ENCODE measurements around the gene ZNF383. TPM values are rescaled to one million over a fixed set of nuclear protein-coding genes. Genes with fewer than 3 reads are reported as not detected.

The ZNF383 gene
- total and polyA plus RNA-seq, 9 of the 15 experiments (the other 6 are each of a cell fraction or from before 2014, with no cell fraction given) = 2.0 to 8.2 (median 5.3) TPM

- TF ChIP-seq, protein P1, sequence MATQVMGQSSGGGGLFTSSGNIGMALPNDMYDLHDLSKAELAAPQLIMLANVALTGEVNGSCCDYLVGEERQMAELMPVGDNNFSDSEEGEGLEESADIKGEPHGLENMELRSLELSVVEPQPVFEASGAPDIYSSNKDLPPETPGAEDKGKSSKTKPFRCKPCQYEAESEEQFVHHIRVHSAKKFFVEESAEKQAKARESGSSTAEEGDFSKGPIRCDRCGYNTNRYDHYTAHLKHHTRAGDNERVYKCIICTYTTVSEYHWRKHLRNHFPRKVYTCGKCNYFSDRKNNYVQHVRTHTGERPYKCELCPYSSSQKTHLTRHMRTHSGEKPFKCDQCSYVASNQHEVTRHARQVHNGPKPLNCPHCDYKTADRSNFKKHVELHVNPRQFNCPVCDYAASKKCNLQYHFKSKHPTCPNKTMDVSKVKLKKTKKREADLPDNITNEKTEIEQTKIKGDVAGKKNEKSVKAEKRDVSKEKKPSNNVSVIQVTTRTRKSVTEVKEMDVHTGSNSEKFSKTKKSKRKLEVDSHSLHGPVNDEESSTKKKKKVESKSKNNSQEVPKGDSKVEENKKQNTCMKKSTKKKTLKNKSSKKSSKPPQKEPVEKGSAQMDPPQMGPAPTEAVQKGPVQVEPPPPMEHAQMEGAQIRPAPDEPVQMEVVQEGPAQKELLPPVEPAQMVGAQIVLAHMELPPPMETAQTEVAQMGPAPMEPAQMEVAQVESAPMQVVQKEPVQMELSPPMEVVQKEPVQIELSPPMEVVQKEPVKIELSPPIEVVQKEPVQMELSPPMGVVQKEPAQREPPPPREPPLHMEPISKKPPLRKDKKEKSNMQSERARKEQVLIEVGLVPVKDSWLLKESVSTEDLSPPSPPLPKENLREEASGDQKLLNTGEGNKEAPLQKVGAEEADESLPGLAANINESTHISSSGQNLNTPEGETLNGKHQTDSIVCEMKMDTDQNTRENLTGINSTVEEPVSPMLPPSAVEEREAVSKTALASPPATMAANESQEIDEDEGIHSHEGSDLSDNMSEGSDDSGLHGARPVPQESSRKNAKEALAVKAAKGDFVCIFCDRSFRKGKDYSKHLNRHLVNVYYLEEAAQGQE (IDR thresholded peaks at IDR 0.05; ENCODE audit: borderline replicate concordance) = no peak
- TF ChIP-seq, protein P1 (CRISPR knock-in tag; IDR thresholded peaks at IDR 0.05; ENCODE audit: low read depth) = no peak
- TF ChIP-seq, protein P2, sequence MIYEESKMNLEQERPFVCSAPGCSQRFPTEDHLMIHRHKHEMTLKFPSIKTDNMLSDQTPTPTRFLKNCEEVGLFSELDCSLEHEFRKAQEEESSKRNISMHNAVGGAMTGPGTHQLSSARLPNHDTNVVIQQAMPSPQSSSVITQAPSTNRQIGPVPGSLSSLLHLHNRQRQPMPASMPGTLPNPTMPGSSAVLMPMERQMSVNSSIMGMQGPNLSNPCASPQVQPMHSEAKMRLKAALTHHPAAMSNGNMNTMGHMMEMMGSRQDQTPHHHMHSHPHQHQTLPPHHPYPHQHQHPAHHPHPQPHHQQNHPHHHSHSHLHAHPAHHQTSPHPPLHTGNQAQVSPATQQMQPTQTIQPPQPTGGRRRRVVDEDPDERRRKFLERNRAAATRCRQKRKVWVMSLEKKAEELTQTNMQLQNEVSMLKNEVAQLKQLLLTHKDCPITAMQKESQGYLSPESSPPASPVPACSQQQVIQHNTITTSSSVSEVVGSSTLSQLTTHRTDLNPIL (CRISPR knock-in tag; IDR thresholded peaks at IDR 0.05) = no peak
- TF ChIP-seq RBM14 (IDR thresholded peaks at IDR 0.05; ENCODE audit: borderline replicate concordance, insufficient read depth, low read depth, low read length) (no peak), ZNF12 (CRISPR knock-in tag; IDR thresholded peaks at IDR 0.05) (no peak), KAT8 (IDR thresholded peaks at IDR 0.05; ENCODE audit: low read depth) (no peak), E2F1 (CRISPR knock-in tag; IDR thresholded peaks at IDR 0.05) (no peak), NONO (IDR thresholded peaks at IDR 0.05; ENCODE audit: low read depth in 2 of 2, low read length in 1 of 2) (no peak), ELK3 (CRISPR knock-in tag; IDR thresholded peaks at IDR 0.05) (no peak), PTBP1 (IDR thresholded peaks at IDR 0.05; ENCODE audit: low read depth, low read length) (no peak), ERF (CRISPR knock-in tag; IDR thresholded peaks at IDR 0.05) (no peak)
- TF ChIP-seq, protein P3, sequence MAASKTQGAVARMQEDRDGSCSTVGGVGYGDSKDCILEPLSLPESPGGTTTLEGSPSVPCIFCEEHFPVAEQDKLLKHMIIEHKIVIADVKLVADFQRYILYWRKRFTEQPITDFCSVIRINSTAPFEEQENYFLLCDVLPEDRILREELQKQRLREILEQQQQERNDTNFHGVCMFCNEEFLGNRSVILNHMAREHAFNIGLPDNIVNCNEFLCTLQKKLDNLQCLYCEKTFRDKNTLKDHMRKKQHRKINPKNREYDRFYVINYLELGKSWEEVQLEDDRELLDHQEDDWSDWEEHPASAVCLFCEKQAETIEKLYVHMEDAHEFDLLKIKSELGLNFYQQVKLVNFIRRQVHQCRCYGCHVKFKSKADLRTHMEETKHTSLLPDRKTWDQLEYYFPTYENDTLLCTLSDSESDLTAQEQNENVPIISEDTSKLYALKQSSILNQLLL (CRISPR knock-in tag; IDR thresholded peaks at IDR 0.05; ENCODE audit: borderline replicate concordance) = no peak
These were observed at the start of gene ZNF383 (continued) for GRCh38 chr19:37217775-37218591.
